ENCODE data around the gene KRT80. TPM values are rescaled to one million over a fixed set of nuclear protein-coding genes. Genes with fewer than 3 reads are reported as not detected.

KRT80 gene
- total and polyA plus RNA-seq, 2 experiments from 2014 or later, result not detected

DNA sequence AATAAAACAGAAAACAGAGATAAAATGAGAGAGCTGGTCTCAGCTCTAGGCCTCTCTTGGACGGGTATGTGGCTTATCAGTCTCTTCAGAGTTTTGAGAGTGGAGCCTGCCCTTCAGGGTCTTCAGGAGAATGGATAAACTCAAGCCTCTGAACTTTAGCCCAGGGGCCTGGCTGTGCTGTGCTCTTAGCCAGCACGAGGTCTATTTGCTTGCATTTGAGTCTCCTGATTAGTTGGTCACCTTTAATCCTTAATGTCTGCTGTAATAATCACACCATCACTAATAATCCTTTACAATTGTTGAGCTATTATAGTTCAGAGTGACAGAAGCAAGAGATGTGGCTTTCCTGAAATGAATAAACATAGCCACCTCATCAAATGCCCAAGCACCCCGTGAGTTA is 24.3 kb downstream of the KRT80 start:
- no peak for ATAC-seq
- Mint-ChIP-seq H3K4me3 (no peak overlapping the region), H3K4me1 (peaks cover 14% of the 10 kb centered on the region), H3K27ac (no peak overlapping the region), H3K36me3 (ENCODE audit: low read depth) (no peaks in the 10 kb centered on the region), H3K27me3 (ENCODE audit: insufficient read depth, low read depth, poor library complexity) (peaks cover 11% of the 10 kb centered on the region), H3K9me3 (no peaks in the 10 kb centered on the region; the same call in 2 of the 3 replicates)
- Histone ChIP-seq H4K20me1 (replicated peaks; ENCODE audit: insufficient read depth) (no peaks in the 10 kb centered on the region), H2AFZ (no peak overlapping the region), H3K79me2 (replicated peaks; ENCODE audit: insufficient read depth) (no peaks in the 10 kb centered on the region), H3F3A (replicated peaks; ENCODE audit: low read depth) (no peaks in the 10 kb centered on the region), H3K4me3 (no peak overlapping the region), H3K36me3 (ENCODE audit: insufficient read depth) (no peaks in the 10 kb centered on the region), H3K4me1 (ENCODE audit: insufficient read depth) (no peaks in the 10 kb centered on the region), H3K4me2 (no peak overlapping the region), H3K9me2 (ENCODE audit: insufficient read depth) (no peaks in the 10 kb centered on the region), H3K27ac (ENCODE audit: low read depth) (no peak overlapping the region), H3K27me3 (ENCODE audit: insufficient read depth) (no peaks in the 10 kb centered on the region)
- DNase-seq (ENCODE audit: low spot score), result no peak
- TF ChIP-seq POLR2AphosphoS5 (IDR thresholded peaks at IDR 0.05; ENCODE audit: low read depth), result no peak
- no peak for TF ChIP-seq CREB1 (CRISPR knock-in tag; IDR thresholded peaks at IDR 0.05; ENCODE audit: low read depth)
- no peak for TF ChIP-seq NANOG (IDR thresholded peaks at IDR 0.05; ENCODE audit: borderline replicate concordance)
- TF ChIP-seq ZNF462 (CRISPR knock-in tag; IDR thresholded peaks at IDR 0.05), result no peak
- TF ChIP-seq EZH2phosphoT487 (IDR thresholded peaks at IDR 0.05; ENCODE audit: unreplicated experiment), result no peak
- no peak for TF ChIP-seq STAT1 (IDR thresholded peaks at IDR 0.05; ENCODE audit: unreplicated experiment)
- TF ChIP-seq ZNF114 (CRISPR knock-in tag; IDR thresholded peaks at IDR 0.05), result no peak
- no peak for TF ChIP-seq REST (IDR thresholded peaks at IDR 0.05; ENCODE audit: unreplicated experiment)
- no peak for TF ChIP-seq ZNF331 (CRISPR knock-in tag; IDR thresholded peaks at IDR 0.05; ENCODE audit: low read depth)
- no peak for TF ChIP-seq EZH2 (IDR thresholded peaks at IDR 0.05; ENCODE audit: low read depth, unreplicated experiment)
- no peak for TF ChIP-seq JUNB (IDR thresholded peaks at IDR 0.05; ENCODE audit: unreplicated experiment)
- TF ChIP-seq, protein P1, sequence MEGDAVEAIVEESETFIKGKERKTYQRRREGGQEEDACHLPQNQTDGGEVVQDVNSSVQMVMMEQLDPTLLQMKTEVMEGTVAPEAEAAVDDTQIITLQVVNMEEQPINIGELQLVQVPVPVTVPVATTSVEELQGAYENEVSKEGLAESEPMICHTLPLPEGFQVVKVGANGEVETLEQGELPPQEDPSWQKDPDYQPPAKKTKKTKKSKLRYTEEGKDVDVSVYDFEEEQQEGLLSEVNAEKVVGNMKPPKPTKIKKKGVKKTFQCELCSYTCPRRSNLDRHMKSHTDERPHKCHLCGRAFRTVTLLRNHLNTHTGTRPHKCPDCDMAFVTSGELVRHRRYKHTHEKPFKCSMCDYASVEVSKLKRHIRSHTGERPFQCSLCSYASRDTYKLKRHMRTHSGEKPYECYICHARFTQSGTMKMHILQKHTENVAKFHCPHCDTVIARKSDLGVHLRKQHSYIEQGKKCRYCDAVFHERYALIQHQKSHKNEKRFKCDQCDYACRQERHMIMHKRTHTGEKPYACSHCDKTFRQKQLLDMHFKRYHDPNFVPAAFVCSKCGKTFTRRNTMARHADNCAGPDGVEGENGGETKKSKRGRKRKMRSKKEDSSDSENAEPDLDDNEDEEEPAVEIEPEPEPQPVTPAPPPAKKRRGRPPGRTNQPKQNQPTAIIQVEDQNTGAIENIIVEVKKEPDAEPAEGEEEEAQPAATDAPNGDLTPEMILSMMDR (conservative IDR thresholded peaks at IDR 0.05; ENCODE audit: low read depth in 2 of 2), result no peak
- TF ChIP-seq, protein P2, sequence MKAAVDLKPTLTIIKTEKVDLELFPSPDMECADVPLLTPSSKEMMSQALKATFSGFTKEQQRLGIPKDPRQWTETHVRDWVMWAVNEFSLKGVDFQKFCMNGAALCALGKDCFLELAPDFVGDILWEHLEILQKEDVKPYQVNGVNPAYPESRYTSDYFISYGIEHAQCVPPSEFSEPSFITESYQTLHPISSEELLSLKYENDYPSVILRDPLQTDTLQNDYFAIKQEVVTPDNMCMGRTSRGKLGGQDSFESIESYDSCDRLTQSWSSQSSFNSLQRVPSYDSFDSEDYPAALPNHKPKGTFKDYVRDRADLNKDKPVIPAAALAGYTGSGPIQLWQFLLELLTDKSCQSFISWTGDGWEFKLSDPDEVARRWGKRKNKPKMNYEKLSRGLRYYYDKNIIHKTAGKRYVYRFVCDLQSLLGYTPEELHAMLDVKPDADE (IDR thresholded peaks at IDR 0.05), result no peak

Measured in GM23338 (cell line).